HepG2 (cell line): ENCODE results near the gene ACOX3. TPM values are rescaled to one million over a fixed set of nuclear protein-coding genes. Genes with fewer than 3 reads are reported as not detected.

Source experiments
- ARNT ChIP-seq: fragments of 450-650 bp; IDR thresholded peaks from 2 replicates; pipeline ENCODE4 v1.6.1; 2017
- MAZ ChIP-seq, 2 experiments: sonication (generic) in 1 of 2; formaldehyde crosslinking in 1 of 2; IDR thresholded peaks; 2 replicates each; pipeline versions ENCODE4 v1.5.0 to v1.6.1; 2012 to 2020; ENCODE audit warnings: low read depth in 2 of 2, mild to moderate bottlenecking in 2 of 2, borderline replicate concordance in 1 of 2, improper control_type of control experiment in 1 of 2, low read length in 1 of 2, missing genetic modification reagents in 1 of 2, moderate library complexity in 1 of 2
- MED13 ChIP-seq: sonication (generic); formaldehyde crosslinking; IDR thresholded peaks from 2 replicates; pipeline ENCODE4 v1.5.0; 2020; ENCODE audit warnings: missing genetic modification reagents
- NFIC ChIP-seq: IDR thresholded peaks from 2 replicates; pipeline ENCODE4 v1.6.1; 2012; ENCODE audit warnings: mild to moderate bottlenecking, low read length, inconsistent platforms
- NFRKB ChIP-seq: fragments of 450-650 bp; IDR thresholded peaks from 2 replicates; pipeline ENCODE4 v1.6.1; 2017
- NR3C1 ChIP-seq: sonication (generic); formaldehyde crosslinking; IDR thresholded peaks from 2 replicates; pipeline ENCODE4 v1.4.0; 2020; ENCODE audit warnings: missing genetic modification reagents
- PAF1 ChIP-seq: IDR thresholded peaks from 2 replicates; pipeline ENCODE4 v1.6.1; 2016; ENCODE audit warnings: missing genetic modification reagents, missing compliant biosample characterization
- SP4 ChIP-seq: sonication (generic); formaldehyde crosslinking; IDR thresholded peaks from 2 replicates; pipeline ENCODE4 v1.8.1; 2023; ENCODE audit warnings: mild to moderate bottlenecking, missing genetic modification reagents
- ZNF121 ChIP-seq: sonication (generic); formaldehyde crosslinking; IDR thresholded peaks from 2 replicates; pipeline ENCODE4 v1.5.0; 2020; ENCODE audit warnings: mild to moderate bottlenecking, missing genetic modification reagents
- ZSCAN25 ChIP-seq: sonication (generic); formaldehyde crosslinking; IDR thresholded peaks from 2 replicates; pipeline ENCODE4 v1.8.0; 2022; ENCODE audit warnings: mild to moderate bottlenecking, missing genetic modification reagents
- ZSCAN31 ChIP-seq: sonication (generic); formaldehyde crosslinking; IDR thresholded peaks from 2 replicates; pipeline ENCODE4 v1.5.0; 2020; ENCODE audit warnings: low read depth, mild to moderate bottlenecking, missing genetic modification reagents
- polyA plus RNA-seq, 8 experiments: library from polyadenylated mRNA; depleted of rRNA in 3 of 8; stranded (reverse) in 7 of 8; unstranded in 1 of 8; fragments of >200 nt; fragmentation: Illumina TruSeq in 4 of 8; extraction: Trizol in 4 of 8; gene quantifications; 2 replicates each; pipeline versions ENCODE4 v1.2.1 to v1.2.3, GENCODE V29; 2011 to 2016; ENCODE audit warnings: low read depth in 4 of 8, missing spikeins in 1 of 8, mixed read lengths in 1 of 8; ENCODE audit not compliant: insufficient read depth in 1 of 8
- total RNA-seq, 5 experiments: library from RNA; depleted of rRNA; stranded (reverse); fragments of >200 nt; fragmentation: Illumina TruSeq; extraction: Trizol; gene quantifications; 2 replicates each; pipeline ENCODE4 v1.2.3, GENCODE V29; 2016; ENCODE audit warnings: low read depth in 1 of 5
- TF ChIP-seq, protein P1 (sequence below): sonication (generic); formaldehyde crosslinking; IDR thresholded peaks from 2 replicates; pipeline ENCODE4 v1.5.0; 2020; ENCODE audit warnings: mild to moderate bottlenecking, missing genetic modification reagents
- TF ChIP-seq, protein P2 (sequence below): sonication (generic); formaldehyde crosslinking; IDR thresholded peaks from 2 replicates; pipeline ENCODE4 v1.4.0; 2020; ENCODE audit warnings: mild to moderate bottlenecking, missing genetic modification reagents, borderline replicate concordance
- TF ChIP-seq, protein P3 (sequence below): sonication (generic); formaldehyde crosslinking; IDR thresholded peaks from 2 replicates; pipeline ENCODE4 v1.4.0; 2020; ENCODE audit warnings: mild to moderate bottlenecking, missing genetic modification reagents
- TF ChIP-seq, protein P4 (sequence below): sonication (generic); formaldehyde crosslinking; IDR thresholded peaks from 2 replicates; pipeline ENCODE4 v1.5.0; 2020; ENCODE audit warnings: mild to moderate bottlenecking, missing genetic modification reagents, borderline replicate concordance
- TF ChIP-seq, protein P5 (sequence below): sonication (generic); formaldehyde crosslinking; IDR thresholded peaks from 2 replicates; pipeline ENCODE4 v1.8.0; 2023; ENCODE audit warnings: mild to moderate bottlenecking, missing genetic modification reagents

The ACOX3 gene
- total and polyA plus RNA-seq, 2 of the 13 experiments (the other 11 are each of a cell fraction or from before 2014, with no cell fraction given) = 4.2 to 17.8 TPM

DNA sequence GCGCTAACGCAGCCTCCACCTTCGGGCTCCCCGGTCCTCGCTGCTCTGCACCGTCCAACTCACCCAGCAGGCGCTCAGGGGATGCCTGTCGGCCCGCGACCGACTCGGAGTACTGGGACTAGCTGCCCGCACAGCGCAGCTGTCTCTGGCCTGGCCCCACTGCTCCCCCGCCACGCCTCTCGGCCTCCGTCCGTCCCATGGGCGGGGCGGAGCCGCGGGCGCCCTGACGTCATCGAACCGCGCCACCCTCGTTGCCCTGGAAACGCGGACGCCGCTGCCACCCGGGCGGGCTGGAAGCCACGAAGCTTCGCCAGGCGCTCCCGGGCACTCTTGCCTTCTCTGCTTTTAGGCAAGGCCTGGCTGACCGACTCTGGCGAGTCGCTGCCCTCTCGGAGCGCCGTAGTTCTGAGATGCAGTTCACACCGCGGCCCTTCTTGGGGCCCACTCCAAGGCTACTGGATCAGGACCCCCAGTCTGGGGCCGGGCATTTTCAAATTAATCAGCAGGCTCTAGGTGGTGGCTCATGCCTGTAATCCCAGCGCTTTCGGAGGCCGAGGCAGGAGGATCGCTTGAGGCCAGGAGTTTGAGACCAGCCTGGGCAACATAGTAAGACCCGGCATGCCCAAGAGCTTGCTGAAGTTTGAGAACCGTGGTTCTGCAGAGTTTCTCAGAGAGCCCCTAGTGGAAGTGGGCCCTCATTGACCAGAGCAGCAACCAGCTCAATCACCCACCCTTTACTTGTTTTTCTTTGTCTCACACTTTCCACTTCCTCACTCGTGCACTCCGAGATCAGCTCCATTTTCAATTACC is 12.0 kb downstream of the ACOX3 start (continued):
- TF ChIP-seq SP4 (CRISPR knock-in tag) = peak; percentile 98
- TF ChIP-seq NFIC = no peak
- TF ChIP-seq MED13 (CRISPR knock-in tag) = peak; percentile 74; the same call in 1 of the 2 replicates
- TF ChIP-seq NFRKB = no peak
- TF ChIP-seq PAF1 (CRISPR knock-in tag) = no peak
- TF ChIP-seq ARNT = no peak
- TF ChIP-seq, protein P1, sequence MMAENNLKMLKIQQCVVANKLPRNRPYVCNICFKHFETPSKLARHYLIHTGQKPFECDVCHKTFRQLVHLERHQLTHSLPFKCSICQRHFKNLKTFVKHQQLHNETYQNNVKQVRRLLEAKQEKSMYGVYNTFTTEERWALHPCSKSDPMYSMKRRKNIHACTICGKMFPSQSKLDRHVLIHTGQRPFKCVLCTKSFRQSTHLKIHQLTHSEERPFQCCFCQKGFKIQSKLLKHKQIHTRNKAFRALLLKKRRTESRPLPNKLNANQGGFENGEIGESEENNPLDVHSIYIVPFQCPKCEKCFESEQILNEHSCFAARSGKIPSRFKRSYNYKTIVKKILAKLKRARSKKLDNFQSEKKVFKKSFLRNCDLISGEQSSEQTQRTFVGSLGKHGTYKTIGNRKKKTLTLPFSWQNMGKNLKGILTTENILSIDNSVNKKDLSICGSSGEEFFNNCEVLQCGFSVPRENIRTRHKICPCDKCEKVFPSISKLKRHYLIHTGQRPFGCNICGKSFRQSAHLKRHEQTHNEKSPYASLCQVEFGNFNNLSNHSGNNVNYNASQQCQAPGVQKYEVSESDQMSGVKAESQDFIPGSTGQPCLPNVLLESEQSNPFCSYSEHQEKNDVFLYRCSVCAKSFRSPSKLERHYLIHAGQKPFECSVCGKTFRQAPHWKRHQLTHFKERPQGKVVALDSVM (CRISPR knock-in tag) = peak; percentile 53; the same call in 1 of the 2 replicates
- peak; percentile 68; the same call in 1 of the 2 replicates for TF ChIP-seq ZNF121 (CRISPR knock-in tag)
- TF ChIP-seq, protein P2, sequence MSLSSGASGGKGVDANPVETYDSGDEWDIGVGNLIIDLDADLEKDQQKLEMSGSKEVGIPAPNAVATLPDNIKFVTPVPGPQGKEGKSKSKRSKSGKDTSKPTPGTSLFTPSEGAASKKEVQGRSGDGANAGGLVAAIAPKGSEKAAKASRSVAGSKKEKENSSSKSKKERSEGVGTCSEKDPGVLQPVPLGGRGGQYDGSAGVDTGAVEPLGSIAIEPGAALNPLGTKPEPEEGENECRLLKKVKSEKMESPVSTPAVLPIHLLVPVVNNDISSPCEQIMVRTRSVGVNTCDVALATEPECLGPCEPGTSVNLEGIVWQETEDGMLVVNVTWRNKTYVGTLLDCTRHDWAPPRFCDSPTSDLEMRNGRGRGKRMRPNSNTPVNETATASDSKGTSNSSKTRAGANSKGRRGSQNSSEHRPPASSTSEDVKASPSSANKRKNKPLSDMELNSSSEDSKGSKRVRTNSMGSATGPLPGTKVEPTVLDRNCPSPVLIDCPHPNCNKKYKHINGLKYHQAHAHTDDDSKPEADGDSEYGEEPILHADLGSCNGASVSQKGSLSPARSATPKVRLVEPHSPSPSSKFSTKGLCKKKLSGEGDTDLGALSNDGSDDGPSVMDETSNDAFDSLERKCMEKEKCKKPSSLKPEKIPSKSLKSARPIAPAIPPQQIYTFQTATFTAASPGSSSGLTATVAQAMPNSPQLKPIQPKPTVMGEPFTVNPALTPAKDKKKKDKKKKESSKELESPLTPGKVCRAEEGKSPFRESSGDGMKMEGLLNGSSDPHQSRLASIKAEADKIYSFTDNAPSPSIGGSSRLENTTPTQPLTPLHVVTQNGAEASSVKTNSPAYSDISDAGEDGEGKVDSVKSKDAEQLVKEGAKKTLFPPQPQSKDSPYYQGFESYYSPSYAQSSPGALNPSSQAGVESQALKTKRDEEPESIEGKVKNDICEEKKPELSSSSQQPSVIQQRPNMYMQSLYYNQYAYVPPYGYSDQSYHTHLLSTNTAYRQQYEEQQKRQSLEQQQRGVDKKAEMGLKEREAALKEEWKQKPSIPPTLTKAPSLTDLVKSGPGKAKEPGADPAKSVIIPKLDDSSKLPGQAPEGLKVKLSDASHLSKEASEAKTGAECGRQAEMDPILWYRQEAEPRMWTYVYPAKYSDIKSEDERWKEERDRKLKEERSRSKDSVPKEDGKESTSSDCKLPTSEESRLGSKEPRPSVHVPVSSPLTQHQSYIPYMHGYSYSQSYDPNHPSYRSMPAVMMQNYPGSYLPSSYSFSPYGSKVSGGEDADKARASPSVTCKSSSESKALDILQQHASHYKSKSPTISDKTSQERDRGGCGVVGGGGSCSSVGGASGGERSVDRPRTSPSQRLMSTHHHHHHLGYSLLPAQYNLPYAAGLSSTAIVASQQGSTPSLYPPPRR (CRISPR knock-in tag) = 0 out of 2 replicates have a peak, but pooled peaks have one; percentile 51
- TF ChIP-seq MAZ (IDR thresholded peaks at IDR 0.05; ENCODE audit: borderline replicate concordance, low read depth, low read length) = peak; percentile 73
- peak; percentile 89 for TF ChIP-seq MAZ (CRISPR knock-in tag; IDR thresholded peaks at IDR 0.05; ENCODE audit: low read depth)
- TF ChIP-seq, protein P3, sequence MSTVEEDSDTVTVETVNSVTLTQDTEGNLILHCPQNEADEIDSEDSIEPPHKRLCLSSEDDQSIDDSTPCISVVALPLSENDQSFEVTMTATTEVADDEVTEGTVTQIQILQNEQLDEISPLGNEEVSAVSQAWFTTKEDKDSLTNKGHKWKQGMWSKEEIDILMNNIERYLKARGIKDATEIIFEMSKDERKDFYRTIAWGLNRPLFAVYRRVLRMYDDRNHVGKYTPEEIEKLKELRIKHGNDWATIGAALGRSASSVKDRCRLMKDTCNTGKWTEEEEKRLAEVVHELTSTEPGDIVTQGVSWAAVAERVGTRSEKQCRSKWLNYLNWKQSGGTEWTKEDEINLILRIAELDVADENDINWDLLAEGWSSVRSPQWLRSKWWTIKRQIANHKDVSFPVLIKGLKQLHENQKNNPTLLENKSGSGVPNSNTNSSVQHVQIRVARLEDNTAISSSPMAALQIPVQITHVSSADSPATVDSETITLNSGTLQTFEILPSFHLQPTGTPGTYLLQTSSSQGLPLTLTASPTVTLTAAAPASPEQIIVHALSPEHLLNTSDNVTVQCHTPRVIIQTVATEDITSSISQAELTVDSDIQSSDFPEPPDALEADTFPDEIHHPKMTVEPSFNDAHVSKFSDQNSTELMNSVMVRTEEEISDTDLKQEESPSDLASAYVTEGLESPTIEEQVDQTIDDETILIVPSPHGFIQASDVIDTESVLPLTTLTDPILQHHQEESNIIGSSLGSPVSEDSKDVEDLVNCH (CRISPR knock-in tag) = no peak
- no peak for TF ChIP-seq NR3C1 (CRISPR knock-in tag)
- TF ChIP-seq ZSCAN31 (CRISPR knock-in tag) = peak; percentile 85; the same call in 1 of the 2 replicates
- TF ChIP-seq, protein P4, sequence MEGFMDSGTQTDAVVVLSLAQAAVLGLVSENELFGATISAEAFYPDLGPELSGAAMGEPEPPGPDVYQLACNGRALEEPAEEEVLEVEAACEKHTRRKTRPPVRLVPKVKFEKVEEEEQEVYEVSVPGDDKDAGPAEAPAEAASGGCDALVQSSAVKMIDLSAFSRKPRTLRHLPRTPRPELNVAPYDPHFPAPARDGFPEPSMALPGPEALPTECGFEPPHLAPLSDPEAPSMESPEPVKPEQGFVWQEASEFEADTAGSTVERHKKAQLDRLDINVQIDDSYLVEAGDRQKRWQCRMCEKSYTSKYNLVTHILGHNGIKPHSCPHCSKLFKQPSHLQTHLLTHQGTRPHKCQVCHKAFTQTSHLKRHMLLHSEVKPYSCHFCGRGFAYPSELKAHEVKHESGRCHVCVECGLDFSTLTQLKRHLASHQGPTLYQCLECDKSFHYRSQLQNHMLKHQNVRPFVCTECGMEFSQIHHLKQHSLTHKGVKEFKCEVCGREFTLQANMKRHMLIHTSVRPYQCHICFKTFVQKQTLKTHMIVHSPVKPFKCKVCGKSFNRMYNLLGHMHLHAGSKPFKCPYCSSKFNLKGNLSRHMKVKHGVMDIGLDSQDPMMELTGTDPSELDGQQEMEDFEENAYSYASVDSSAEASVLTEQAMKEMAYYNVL = peak; percentile 52; the same call in 1 of the 2 replicates
- peak; percentile 68; the same call in 1 of the 2 replicates for TF ChIP-seq ZSCAN25 (CRISPR knock-in tag)
- TF ChIP-seq, protein P5, sequence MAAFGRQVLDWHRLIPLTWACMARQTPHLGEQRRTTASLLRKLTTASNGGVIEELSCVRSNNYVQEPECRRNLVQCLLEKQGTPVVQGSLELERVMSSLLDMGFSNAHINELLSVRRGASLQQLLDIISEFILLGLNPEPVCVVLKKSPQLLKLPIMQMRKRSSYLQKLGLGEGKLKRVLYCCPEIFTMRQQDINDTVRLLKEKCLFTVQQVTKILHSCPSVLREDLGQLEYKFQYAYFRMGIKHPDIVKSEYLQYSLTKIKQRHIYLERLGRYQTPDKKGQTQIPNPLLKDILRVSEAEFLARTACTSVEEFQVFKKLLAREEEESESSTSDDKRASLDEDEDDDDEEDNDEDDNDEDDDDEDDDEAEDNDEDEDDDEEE = no peak
